ENCODE measurements around the gene SEMA6D.

GRCh38 chr15:47792231-47792630 lies 74.9 kb downstream of the SEMA6D start:
- TF ChIP-seq TAF1 (IDR thresholded peaks at IDR 0.05; ENCODE audit: low read depth, low read length) = no peak
- TF ChIP-seq POLR2A (IDR thresholded peaks at IDR 0.05; ENCODE audit: low read depth, low read length) = no peak
- no peak for TF ChIP-seq POLR2AphosphoS5 (IDR thresholded peaks at IDR 0.05; ENCODE audit: low read depth, low read length)
- TF ChIP-seq PAX5 (IDR thresholded peaks at IDR 0.05; ENCODE audit: insufficient read depth, low read length, severe bottlenecking) = no peak

Data from GM12891 (cell line).